ENCODE results near the gene CREB1.

CREB1 gene

GRCh38 chr2:207502577-207503198 is 27.1 kb upstream of the CREB1 start:
- H3K4me3 ChIP-seq (ENCODE audit: low read length) = no peak overlapping the region
- DNase-seq (ENCODE audit: low read depth) = no peak
- TF ChIP-seq, protein P1, sequence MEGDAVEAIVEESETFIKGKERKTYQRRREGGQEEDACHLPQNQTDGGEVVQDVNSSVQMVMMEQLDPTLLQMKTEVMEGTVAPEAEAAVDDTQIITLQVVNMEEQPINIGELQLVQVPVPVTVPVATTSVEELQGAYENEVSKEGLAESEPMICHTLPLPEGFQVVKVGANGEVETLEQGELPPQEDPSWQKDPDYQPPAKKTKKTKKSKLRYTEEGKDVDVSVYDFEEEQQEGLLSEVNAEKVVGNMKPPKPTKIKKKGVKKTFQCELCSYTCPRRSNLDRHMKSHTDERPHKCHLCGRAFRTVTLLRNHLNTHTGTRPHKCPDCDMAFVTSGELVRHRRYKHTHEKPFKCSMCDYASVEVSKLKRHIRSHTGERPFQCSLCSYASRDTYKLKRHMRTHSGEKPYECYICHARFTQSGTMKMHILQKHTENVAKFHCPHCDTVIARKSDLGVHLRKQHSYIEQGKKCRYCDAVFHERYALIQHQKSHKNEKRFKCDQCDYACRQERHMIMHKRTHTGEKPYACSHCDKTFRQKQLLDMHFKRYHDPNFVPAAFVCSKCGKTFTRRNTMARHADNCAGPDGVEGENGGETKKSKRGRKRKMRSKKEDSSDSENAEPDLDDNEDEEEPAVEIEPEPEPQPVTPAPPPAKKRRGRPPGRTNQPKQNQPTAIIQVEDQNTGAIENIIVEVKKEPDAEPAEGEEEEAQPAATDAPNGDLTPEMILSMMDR (conservative IDR thresholded peaks at IDR 0.05; ENCODE audit: low read length) = no peak

GRCh38 chr2:207503234-207503633 is 26.5 kb upstream of the CREB1 start:
- TF ChIP-seq, protein P1 (conservative IDR thresholded peaks at IDR 0.05; ENCODE audit: low read length) = no peak
- peak; percentile 70 for DNase-seq (ENCODE audit: low read depth)
- no peak overlapping the region for H3K4me3 ChIP-seq (ENCODE audit: low read length)

GRCh38 chr2:207504513-207505170 is 25.1 kb upstream of the CREB1 start:
- H3K4me3 ChIP-seq (ENCODE audit: low read length) = peak overlapping the region; percentile 41
- TF ChIP-seq, protein P1 (conservative IDR thresholded peaks at IDR 0.05; ENCODE audit: low read length) = peak; percentile 53
- peak; percentile 91 for DNase-seq (ENCODE audit: low read depth)

DNA sequence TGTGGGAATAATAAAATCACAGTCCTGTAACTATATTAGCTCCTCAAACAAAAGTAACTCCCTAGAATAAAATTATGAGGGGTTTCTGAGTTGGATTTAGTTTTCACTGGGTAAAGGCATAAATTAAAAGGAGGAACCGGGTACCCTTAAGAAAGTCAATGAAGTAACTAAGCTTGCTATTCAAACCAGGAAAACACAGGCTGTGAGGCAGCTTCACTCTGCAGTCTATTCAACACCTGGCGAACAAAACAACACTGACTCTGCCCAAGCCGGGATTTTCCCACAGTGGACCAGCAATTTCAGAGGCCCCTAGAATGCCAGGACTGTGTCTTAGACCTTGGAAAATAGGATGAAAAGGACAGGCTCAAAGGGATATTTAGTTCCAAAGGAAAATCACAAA is 24.6 kb upstream of the CREB1 start:
- peak overlapping the region; percentile 41; the same call in 1 of the 2 replicates for H3K4me3 ChIP-seq (ENCODE audit: low read length)
- TF ChIP-seq, protein P1 (conservative IDR thresholded peaks at IDR 0.05; ENCODE audit: low read length) = no peak
- DNase-seq (ENCODE audit: low read depth) = peak; percentile 29

DNA sequence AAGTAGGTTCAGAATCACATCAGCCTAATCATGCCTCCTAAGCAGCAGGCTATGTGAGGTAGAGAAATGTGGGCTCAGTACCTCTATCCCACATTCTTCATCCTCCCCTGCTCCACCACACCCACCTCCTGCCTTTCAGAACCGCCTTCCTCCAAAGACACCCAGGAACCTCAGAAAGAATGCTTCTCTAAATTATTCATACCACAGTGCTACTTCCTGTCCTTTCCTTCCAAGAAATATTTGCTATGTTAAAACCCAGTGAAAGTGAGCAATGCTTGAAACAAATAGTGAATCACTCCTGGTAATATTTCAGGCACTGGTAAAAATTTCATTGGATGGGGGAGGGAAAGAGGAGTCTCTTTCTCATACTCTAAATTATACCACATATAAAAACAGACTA is 24.0 kb upstream of the CREB1 start:
- TF ChIP-seq, protein P1 (conservative IDR thresholded peaks at IDR 0.05; ENCODE audit: low read length) = no peak
- H3K4me3 ChIP-seq (ENCODE audit: low read length) = no peak overlapping the region
- peak; percentile 94 for DNase-seq (ENCODE audit: low read depth)

- DNase-seq (ENCODE audit: low read depth) = no peak
- TF ChIP-seq, protein P1 (conservative IDR thresholded peaks at IDR 0.05; ENCODE audit: low read length) = no peak
- no peak overlapping the region for H3K4me3 ChIP-seq (ENCODE audit: low read length)
Measured at GRCh38 chr2:207506426-207506825, 23.3 kb upstream of the CREB1 start.

DNA sequence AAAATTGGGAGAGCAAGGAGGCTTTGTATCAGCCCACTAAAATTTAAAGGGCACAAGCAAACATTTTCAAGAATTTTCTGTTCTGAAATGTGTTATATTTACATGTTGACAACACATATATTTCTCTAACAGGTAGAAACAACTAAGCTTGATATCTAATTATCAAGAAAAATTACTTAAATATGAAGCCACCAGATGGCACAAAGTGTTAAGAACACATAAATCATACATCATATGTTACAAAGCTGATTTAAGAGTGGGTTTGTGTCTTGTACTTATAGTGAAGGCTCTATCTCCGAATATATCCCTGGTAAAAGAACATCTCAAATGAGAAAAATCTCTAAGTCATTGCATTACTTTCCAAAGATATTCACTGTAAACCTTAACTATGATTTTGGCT is 19.6 kb upstream of the CREB1 start:
- TF ChIP-seq, protein P1 (conservative IDR thresholded peaks at IDR 0.05; ENCODE audit: low read length) = no peak
- H3K4me3 ChIP-seq (ENCODE audit: low read length) = no peak overlapping the region
- no peak for DNase-seq (ENCODE audit: low read depth)
